ENCODE results near the gene SPOUT1.

DNA sequence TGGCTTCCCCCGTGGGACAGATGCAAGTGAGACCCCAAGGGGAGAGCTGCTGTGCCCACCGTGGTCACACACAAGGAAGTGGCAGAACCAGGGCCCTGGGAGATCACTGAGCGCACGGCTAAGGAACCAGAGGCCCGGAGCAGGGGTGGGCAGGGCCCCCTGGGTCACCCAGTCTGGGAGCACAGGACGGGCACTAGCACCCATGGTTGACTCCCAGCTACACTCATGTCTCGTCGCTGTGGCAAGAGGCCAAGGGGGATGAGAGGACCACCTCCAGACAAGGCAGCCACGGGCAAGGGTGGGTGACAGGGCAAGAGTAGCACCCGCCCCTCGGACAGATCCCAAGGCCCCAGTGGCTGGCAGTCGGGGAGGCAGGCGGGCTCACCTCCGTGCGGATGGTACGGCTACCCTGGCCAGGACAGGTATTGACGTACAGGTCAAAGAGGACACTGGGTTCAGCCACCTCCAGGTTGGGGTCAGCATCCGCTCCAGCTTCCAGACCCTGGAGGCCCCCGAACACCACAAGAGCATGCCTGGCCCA is 6.2 kb downstream of the SPOUT1 start:
- TF ChIP-seq, protein P1, sequence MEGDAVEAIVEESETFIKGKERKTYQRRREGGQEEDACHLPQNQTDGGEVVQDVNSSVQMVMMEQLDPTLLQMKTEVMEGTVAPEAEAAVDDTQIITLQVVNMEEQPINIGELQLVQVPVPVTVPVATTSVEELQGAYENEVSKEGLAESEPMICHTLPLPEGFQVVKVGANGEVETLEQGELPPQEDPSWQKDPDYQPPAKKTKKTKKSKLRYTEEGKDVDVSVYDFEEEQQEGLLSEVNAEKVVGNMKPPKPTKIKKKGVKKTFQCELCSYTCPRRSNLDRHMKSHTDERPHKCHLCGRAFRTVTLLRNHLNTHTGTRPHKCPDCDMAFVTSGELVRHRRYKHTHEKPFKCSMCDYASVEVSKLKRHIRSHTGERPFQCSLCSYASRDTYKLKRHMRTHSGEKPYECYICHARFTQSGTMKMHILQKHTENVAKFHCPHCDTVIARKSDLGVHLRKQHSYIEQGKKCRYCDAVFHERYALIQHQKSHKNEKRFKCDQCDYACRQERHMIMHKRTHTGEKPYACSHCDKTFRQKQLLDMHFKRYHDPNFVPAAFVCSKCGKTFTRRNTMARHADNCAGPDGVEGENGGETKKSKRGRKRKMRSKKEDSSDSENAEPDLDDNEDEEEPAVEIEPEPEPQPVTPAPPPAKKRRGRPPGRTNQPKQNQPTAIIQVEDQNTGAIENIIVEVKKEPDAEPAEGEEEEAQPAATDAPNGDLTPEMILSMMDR (conservative IDR thresholded peaks at IDR 0.05 in 1 of 2, IDR thresholded peaks at IDR 0.05 in 1 of 2; ENCODE audit: low read depth in 1 of 2, low read length in 2 of 2): no peak
- no peak for TF ChIP-seq EZH2 (IDR thresholded peaks at IDR 0.05; ENCODE audit: low read length, missing control alignments)

All from fibroblast of lung (primary cell).